HG03342 (cell line): ENCODE results near the gene NELFE.
"Not testable (repeated sequence)": the region's sequence is repeated elsewhere in the genome, so short reads cannot be mapped to it uniquely, and the experiment has no call there.

Experiments used
- ATAC-seq: cut with Tn5 transposase; IDR thresholded peaks from one replicate; pipeline ENCODE4 v1.9.1; 2021; ENCODE audit warnings: mild to moderate bottlenecking, moderate library complexity; ENCODE audit not compliant: unreplicated experiment

Gene NELFE

GRCh38 chr6:31958741-31959739, at the start of gene NELFE, which contains the start of gene SKIC2:
TSS of gene NELFE (minus strand) at chr6:31958971. CDS start at chr6:31958446, 525 bp downstream.
TSS of gene SKIC2 (plus strand) at chr6:31959175. CDS start at chr6:31959193, 18 bp downstream.
- ATAC-seq, result peak; percentile 96

GRCh38 chr6:32008037-32008436, 49.3 kb upstream of the NELFE start:
- not testable (repeated sequence) for ATAC-seq

- not testable (repeated sequence) for ATAC-seq
Measured at GRCh38 chr6:32007086-32007485, 48.3 kb upstream of the NELFE start.

GRCh38 chr6:32005991-32006529, 47.3 kb upstream of the NELFE start:
- ATAC-seq, result not testable (repeated sequence)

DNA sequence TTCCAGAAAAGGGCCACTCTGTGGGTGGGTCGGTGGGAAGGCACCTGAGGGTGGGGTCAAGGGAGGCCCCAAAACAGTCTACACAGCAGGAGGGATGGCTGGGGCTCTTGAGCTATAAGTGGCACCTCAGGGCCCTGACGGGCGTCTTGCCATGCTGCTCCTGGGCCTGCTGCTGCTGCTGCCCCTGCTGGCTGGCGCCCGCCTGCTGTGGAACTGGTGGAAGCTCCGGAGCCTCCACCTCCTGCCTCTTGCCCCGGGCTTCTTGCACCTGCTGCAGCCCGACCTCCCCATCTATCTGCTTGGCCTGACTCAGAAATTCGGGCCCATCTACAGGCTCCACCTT, 46.7 kb upstream of the NELFE start:
- not testable (repeated sequence) for ATAC-seq

DNA sequence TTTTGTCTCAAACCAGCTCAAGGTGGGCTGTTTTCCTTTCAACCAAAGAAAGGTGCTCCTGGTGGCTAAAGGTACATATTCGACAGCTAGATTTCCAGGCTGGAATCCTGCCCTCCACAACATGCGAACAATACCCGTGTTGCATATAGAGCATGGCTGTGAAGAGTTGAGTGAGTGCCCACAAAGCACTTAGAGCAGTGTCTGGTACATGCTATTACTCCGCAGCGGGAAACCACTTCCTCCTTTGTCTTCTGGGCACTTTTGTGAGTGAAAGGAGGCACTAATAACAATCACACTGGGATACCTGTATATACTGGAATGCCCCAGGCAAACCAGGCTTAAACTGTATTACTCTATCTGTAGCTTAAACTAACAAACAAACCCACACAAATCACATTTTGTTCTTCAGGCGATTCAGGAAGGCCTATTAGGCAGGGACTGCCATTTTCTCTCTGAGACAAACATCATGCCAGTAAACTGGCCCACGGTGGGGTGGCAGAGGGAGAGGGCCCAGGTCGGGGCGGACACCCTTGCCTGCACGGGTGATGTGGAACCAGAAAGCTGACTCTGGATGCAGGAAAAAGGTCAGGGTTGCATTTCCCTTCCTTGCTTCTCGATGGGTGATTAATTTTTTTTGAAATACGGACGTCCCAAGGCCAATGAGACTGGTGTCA, 46.2 kb upstream of the NELFE start:
- not testable (repeated sequence) for ATAC-seq

GRCh38 chr6:32004393-32004792, 45.6 kb upstream of the NELFE start:
- ATAC-seq, result not testable (repeated sequence)

DNA sequence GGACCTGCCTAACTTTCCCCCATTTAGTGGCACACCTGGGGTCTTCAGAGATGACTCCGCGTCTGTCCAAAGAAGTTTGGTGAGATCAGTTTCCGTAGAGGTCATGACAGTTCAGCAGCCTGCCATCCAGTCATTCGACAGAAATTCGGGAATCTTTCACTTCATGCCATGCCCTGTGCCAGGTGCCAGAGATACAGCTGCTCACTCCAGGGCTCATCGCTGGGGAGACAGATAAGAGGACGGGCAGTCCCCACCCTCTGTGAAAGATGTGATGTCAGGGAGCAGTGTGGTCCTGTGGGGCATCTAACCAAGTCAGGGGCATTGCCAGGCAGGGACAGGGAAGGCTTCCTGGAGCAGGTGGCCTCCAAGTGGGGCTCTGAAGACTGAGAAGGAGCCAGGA, 44.5 kb upstream of the NELFE start:
- ATAC-seq, result not testable (repeated sequence)

GRCh38 chr6:32002546-32003268, 43.9 kb upstream of the NELFE start:
- ATAC-seq, result not testable (repeated sequence)

GRCh38 chr6:31996385-31996784, 37.6 kb upstream of the NELFE start:
- ATAC-seq, result not testable (repeated sequence)

GRCh38 chr6:31994421-31994820, 35.6 kb upstream of the NELFE start:
- ATAC-seq, result not testable (repeated sequence)

DNA sequence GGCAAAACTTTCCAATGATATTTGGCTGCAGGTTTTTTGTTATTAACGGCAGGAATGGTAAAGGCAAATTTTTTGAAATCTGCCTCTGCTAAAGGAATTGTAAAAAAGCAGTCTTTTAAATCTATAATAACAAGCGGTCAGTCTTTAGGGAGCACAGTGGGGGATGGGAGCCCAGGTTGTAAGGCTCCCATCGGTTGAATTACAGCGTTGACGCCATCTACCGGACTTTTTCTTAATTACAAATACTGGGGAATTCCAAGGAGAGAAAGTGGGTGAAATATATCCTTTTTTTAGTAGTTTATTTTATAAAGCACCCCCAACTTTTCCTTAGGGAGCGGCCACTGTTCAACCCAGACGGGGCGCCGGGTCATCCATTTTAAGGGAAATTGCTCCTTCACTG, 30.6 kb upstream of the NELFE start:
- ATAC-seq, result not testable (repeated sequence)

DNA sequence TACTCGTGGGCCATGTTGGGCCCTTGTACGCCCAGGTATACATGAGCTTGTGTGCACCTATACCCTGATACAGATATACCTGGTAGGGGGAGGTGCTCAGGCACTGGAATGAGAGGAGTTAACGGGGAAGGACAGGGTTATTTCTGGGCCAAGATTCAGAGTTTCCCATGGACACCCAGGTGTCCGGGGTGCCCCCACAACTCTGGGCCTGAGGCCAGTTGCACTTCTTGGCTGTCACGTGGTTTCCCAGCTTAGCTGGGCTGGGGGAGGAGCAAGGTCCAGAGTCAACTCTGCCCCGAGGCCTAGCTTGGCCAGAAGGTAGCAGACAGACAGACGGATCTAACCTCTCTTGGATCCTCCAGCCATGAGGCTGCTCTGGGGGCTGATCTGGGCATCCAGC, 23.0 kb upstream of the NELFE start, which contains the start of gene C4A:
Gene C4A (plus strand): TSS at position 314 of the 400 bp plus-strand sequence. CDS start 51 bp downstream, at position 365.
- ATAC-seq, result not testable (repeated sequence)

- ATAC-seq, result not testable (repeated sequence)
Measured at GRCh38 chr6:31980998-31981397, 22.2 kb upstream of the NELFE start.

- ATAC-seq, result not testable (repeated sequence)
Measured at GRCh38 chr6:31980195-31980876, 21.6 kb upstream of the NELFE start.

GRCh38 chr6:31979238-31979898, 20.6 kb upstream of the NELFE start:
- no peak for ATAC-seq

DNA sequence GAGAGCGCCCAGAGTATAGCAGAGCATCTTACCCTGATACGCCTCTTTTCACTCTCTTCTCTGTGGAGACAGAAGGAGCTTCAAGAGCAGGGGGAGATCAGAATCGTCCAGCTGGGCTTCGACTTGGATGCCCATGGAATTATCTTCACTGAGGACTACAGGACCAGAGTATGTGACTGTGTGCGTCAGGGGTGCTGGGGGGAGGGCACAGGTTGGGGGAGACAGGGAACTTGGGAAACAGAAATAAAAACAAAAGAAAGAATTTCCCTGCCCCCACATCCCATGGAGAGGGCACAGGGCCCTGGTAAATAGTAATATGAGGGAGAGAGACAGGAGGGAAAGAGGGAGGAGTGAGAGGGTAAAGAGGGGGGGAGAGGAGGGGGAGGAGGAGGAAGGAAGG, 20.1 kb upstream of the NELFE start:
- ATAC-seq, result no peak

DNA sequence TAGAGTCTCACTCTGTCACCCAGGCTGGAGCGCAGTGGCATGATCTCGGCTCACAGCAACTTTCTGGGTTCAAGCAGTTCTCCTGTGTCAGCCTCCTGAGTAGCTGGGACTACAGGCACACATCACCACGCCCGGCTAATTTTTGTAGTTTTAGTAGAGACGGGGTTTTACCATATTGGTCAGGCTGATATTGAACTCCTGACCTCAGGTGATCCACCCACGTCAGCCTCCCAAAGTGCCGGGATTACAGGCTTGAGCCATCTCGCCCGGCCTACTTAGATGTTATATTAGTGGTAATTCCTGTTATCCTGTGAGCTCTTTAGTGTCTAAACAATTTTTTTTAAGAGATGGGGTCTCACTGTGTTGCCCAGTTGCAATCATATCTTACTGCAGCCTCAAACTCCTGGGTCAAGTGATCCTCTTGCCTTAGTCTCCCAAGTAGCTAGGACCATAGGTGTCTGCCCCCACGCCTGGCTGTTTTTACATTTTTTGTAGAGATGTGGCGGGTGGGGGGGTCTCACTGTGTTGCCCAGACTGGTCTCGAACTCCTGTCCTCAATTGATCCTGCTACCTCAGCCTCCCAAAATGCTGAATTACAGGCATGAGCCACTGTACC, 19.2 kb upstream of the NELFE start:
- ATAC-seq, result no peak

DNA sequence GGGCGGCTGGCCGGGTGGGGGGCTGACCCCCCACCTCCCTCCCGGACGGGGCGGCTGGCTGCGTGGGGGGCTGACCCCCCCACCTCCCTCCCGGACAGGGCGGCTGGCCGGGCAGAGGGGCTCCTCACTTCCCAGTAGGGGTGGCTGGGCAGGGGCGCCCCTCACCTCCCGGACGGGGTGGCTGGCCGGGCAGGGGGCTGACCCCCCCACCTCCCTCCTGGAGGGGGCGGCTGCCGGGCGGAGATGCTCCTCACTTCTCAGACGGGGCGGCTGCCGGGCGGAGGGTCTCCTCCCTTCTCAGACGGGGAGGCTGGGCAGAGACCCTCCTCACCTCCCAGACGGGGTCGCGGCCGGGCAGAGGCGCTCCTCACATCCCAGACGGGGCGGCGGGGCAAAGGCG, 17.3 kb upstream of the NELFE start:
- not testable (repeated sequence) for ATAC-seq
